ENCODE results near the gene CIDEA.

The CIDEA gene

DNA sequence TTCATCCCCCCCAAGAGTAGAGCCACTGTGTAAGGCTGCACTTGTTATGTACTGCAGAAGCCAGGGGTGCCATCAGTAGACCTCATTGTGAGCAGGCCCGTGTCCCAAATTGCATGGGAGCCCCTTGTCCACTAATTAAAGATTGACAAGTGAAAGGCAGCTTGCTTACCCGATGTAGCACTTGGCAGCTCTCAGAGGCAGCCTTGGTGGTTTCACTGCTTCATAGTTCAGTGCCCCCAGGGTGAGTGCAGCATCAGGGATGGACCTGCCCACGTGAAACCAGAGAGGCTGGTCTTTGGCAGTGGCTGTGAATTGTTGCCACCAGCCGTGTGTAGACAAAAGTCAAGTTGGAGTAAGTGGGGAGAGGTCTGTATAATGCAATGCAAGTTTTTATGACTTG, 67.2 kb downstream of the CIDEA start:
- DNase-seq (ENCODE audit: low read depth), result no peak

DNA sequence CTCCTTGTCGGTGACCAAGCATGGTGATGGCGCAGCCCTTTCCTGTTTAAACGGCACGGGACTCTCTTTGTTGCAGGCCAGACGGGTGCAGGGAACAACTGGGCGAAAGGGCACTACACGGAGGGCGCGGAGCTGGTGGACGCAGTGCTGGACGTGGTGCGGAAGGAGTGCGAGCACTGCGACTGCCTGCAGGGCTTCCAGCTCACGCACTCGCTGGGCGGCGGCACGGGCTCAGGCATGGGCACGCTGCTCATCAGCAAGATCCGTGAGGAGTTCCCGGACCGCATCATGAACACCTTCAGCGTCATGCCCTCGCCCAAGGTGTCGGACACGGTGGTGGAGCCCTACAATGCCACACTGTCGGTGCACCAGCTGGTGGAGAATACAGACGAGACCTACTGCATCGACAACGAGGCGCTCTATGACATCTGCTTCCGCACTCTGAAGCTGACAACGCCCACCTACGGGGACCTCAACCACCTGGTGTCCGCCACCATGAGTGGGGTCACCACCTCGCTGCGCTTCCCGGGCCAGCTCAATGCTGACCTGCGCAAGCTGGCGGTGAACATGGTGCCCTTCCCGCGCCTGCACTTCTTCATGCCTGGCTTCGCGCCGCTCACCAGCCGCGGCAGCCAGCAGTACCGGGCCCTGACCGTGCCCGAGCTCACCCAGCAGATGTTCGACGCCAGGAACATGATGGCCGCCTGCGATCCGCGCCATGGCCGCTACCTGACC, 71.0 kb downstream of the CIDEA start:
- no peak for DNase-seq (ENCODE audit: low read depth)

DNA sequence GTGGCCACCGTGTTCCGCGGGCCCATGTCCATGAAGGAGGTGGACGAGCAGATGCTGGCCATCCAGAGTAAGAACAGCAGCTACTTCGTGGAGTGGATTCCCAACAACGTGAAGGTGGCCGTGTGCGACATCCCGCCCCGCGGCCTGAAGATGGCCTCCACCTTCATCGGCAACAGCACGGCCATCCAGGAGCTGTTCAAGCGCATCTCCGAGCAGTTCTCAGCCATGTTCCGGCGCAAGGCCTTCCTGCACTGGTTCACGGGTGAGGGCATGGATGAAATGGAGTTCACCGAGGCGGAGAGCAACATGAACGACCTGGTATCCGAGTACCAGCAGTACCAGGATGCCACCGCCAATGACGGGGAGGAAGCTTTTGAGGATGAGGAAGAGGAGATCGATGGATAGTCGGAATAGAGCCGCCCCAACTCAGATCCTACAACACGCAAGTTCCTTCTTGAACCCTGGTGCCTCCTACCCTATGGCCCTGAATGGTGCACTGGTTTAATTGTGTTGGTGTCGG, 71.6 kb downstream of the CIDEA start:
- no peak for DNase-seq (ENCODE audit: low read depth)

DNA sequence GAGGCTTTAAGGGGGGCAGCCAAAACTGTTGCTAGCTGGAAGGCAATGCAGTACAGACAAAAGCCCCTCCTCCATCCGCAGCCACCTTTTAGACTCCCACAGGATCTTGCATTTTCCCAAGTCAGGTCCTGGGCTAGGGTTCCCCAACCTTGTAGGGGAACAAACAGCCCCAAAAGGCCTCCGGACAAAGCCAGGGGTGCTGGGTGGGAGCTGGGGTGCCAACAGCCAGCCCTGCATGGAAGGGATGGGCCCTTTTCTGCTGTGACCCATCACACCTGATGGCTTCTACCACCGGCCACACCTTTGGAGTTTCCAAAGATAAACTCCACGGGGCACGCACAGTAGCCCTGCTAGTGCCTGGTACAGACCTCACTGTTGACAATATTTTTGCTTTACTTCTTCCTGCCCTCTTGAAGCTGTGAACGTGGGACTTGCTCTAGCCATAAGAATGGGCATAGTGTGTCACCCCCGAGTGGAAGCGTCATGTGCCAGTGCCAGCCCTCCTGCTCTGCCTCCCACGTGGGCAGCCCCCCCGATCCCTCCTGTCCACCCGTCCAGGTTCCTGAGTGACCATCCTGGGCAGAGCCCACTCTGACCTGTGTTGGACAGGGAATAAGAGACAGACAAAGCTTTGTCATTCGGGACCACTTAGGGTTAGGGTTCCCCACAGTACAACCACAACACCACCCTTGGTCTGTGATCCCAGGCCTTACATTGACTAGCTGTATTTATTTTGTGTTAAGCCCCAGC, 72.7 kb downstream of the CIDEA start:
- no peak for DNase-seq (ENCODE audit: low read depth)

All from stimulated activated CD8-positive, alpha-beta memory T cell treated with anti-CD3 and anti-CD28 coated beads, Interleukin-7, amount 100 ng/mL, for 24 hours (primary cell).